ENCODE results near the gene RGS17.

DNA sequence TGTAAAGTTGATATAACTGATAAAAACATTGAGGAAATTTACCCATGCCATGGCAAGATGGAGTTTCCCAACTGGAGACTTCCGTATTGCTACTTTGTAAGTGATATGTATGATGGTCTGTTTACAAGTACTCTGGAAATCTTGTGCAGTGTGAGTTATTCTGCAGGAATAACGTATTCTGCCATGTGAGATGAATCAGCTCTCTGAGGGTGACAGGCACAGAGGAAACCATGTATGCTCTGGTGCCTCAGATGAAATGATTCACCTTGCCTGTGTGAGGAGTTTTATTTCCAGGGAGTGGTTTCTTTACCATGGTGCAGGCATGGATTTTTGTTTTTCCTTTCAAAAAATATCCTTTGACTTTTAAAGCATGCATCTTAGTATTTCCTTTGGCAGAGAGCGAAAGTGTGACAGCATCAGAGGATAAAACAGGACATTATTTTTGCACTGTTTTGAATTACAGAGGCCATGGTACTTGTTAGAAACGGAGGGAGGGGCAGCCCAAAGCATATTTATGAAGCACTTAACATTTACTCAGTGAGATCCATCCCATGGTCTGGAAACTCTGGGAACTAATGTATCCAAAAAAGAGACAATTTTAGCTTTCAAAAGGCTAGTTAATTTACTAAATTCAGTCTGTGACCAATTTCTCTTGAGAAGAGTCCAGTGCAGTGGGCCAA is 92.6 kb downstream of the RGS17 start:
- TF ChIP-seq, protein P1, sequence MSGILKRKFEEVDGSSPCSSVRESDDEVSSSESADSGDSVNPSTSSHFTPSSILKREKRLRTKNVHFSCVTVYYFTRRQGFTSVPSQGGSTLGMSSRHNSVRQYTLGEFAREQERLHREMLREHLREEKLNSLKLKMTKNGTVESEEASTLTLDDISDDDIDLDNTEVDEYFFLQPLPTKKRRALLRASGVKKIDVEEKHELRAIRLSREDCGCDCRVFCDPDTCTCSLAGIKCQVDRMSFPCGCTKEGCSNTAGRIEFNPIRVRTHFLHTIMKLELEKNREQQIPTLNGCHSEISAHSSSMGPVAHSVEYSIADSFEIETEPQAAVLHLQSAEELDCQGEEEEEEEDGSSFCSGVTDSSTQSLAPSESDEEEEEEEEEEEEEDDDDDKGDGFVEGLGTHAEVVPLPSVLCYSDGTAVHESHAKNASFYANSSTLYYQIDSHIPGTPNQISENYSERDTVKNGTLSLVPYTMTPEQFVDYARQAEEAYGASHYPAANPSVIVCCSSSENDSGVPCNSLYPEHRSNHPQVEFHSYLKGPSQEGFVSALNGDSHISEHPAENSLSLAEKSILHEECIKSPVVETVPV (CRISPR knock-in tag; IDR thresholded peaks at IDR 0.05): no peak
- TF ChIP-seq ZFP30 (CRISPR knock-in tag; IDR thresholded peaks at IDR 0.05) (no peak), SNAI2 (CRISPR knock-in tag; IDR thresholded peaks at IDR 0.05) (no peak), ARNTL (CRISPR knock-in tag; IDR thresholded peaks at IDR 0.05; ENCODE audit: borderline replicate concordance, low read depth) (no peak), ESRRG (CRISPR knock-in tag; IDR thresholded peaks at IDR 0.05) (no peak), ZNF70 (CRISPR knock-in tag; IDR thresholded peaks at IDR 0.05) (no peak), TCF4 (CRISPR knock-in tag; IDR thresholded peaks at IDR 0.05; ENCODE audit: borderline replicate concordance) (no peak), RARB (CRISPR knock-in tag; IDR thresholded peaks at IDR 0.05) (no peak), TOX (CRISPR knock-in tag; IDR thresholded peaks at IDR 0.05; ENCODE audit: borderline replicate concordance) (no peak), ZFP3 (CRISPR knock-in tag; IDR thresholded peaks at IDR 0.05) (no peak)
- TF ChIP-seq, protein P2, sequence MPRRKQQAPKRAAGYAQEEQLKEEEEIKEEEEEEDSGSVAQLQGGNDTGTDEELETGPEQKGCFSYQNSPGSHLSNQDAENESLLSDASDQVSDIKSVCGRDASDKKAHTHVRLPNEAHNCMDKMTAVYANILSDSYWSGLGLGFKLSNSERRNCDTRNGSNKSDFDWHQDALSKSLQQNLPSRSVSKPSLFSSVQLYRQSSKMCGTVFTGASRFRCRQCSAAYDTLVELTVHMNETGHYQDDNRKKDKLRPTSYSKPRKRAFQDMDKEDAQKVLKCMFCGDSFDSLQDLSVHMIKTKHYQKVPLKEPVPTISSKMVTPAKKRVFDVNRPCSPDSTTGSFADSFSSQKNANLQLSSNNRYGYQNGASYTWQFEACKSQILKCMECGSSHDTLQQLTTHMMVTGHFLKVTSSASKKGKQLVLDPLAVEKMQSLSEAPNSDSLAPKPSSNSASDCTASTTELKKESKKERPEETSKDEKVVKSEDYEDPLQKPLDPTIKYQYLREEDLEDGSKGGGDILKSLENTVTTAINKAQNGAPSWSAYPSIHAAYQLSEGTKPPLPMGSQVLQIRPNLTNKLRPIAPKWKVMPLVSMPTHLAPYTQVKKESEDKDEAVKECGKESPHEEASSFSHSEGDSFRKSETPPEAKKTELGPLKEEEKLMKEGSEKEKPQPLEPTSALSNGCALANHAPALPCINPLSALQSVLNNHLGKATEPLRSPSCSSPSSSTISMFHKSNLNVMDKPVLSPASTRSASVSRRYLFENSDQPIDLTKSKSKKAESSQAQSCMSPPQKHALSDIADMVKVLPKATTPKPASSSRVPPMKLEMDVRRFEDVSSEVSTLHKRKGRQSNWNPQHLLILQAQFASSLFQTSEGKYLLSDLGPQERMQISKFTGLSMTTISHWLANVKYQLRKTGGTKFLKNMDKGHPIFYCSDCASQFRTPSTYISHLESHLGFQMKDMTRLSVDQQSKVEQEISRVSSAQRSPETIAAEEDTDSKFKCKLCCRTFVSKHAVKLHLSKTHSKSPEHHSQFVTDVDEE (CRISPR knock-in tag; IDR thresholded peaks at IDR 0.05): no peak
- TF ChIP-seq, protein P3, sequence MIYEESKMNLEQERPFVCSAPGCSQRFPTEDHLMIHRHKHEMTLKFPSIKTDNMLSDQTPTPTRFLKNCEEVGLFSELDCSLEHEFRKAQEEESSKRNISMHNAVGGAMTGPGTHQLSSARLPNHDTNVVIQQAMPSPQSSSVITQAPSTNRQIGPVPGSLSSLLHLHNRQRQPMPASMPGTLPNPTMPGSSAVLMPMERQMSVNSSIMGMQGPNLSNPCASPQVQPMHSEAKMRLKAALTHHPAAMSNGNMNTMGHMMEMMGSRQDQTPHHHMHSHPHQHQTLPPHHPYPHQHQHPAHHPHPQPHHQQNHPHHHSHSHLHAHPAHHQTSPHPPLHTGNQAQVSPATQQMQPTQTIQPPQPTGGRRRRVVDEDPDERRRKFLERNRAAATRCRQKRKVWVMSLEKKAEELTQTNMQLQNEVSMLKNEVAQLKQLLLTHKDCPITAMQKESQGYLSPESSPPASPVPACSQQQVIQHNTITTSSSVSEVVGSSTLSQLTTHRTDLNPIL (CRISPR knock-in tag; IDR thresholded peaks at IDR 0.05; ENCODE audit: low read depth): no peak
- TF ChIP-seq, protein P4, sequence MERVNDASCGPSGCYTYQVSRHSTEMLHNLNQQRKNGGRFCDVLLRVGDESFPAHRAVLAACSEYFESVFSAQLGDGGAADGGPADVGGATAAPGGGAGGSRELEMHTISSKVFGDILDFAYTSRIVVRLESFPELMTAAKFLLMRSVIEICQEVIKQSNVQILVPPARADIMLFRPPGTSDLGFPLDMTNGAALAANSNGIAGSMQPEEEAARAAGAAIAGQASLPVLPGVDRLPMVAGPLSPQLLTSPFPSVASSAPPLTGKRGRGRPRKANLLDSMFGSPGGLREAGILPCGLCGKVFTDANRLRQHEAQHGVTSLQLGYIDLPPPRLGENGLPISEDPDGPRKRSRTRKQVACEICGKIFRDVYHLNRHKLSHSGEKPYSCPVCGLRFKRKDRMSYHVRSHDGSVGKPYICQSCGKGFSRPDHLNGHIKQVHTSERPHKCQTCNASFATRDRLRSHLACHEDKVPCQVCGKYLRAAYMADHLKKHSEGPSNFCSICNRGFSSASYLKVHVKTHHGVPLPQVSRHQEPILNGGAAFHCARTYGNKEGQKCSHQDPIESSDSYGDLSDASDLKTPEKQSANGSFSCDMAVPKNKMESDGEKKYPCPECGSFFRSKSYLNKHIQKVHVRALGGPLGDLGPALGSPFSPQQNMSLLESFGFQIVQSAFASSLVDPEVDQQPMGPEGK (CRISPR knock-in tag; IDR thresholded peaks at IDR 0.05; ENCODE audit: borderline replicate concordance): no peak

Measured in SK-N-SH treated with all-trans-retinoic acid at 6 μM for 48 hours (cell line).